Breast epithelium (tissue), 3 donors: ENCODE measurements around the gene STRADA.

Experiments used
- CTCF ChIP-seq, 3 donors: fragments of 450-650 bp; IDR thresholded peaks; one replicate each; pipeline ENCODE4 v1.5.1; 2016 to 2017; ENCODE audit warnings: antibody characterized with exemption in 3 of 3, mild to moderate bottlenecking in 3 of 3, moderate library complexity in 3 of 3
- POLR2A ChIP-seq: fragments of 450-650 bp; IDR thresholded peaks from one replicate; pipeline ENCODE4 v1.6.1; 2016; ENCODE audit warnings: antibody characterized with exemption, mild to moderate bottlenecking, moderate library complexity

GRCh38 chr17:63697341-63698286, 44.0 kb downstream of the STRADA start:
- no peak for TF ChIP-seq POLR2A
- TF ChIP-seq CTCF (IDR thresholded peaks at IDR 0.05) = peak in 2 of 3 donors; percentile 23 to 44
